ENCODE results near the gene MYO1B.

MYO1B gene

GRCh38 chr2:191322828-191323506, 77.8 kb downstream of the MYO1B start:
- CTCF ChIA-PET: interaction anchor here (1.3 kb wide), 1 partner anchor 9 kb away, joined by 4 read pairs; no protein-coding TSS in a partner anchor
- no peak for DNase-seq (ENCODE audit: extremely low spot score)
- POLR2A ChIA-PET: no interaction called here
- TF ChIP-seq CTCF (IDR thresholded peaks at IDR 0.05; ENCODE audit: control extremely low read depth, extremely low read depth, low read depth, missing control alignments): no peak

- no peak for DNase-seq (ENCODE audit: extremely low spot score)
- ChIA-PET POLR2A (no interaction called here), CTCF (interaction anchor here (0.9 to 1.7 kb wide), 2 partner anchors 9 to 11 kb away, joined by 3 to 6 read pairs; no protein-coding TSS in a partner anchor)
- no peak for TF ChIP-seq CTCF (IDR thresholded peaks at IDR 0.05; ENCODE audit: control extremely low read depth, extremely low read depth, low read depth, missing control alignments)
Measured at GRCh38 chr2:191325651-191326365, 80.6 kb downstream of the MYO1B start.

- CTCF ChIA-PET: no interaction called here
- POLR2A ChIA-PET: no interaction called here
- TF ChIP-seq CTCF (IDR thresholded peaks at IDR 0.05; ENCODE audit: control extremely low read depth, extremely low read depth, low read depth, missing control alignments): no peak
- DNase-seq (ENCODE audit: extremely low spot score): no peak
Measured at GRCh38 chr2:191327484-191327883, 82.3 kb downstream of the MYO1B start.

GRCh38 chr2:191328150-191328809, 83.1 kb downstream of the MYO1B start:
- ChIA-PET POLR2A (no interaction called here), CTCF (interaction anchor here (1.7 kb wide), 1 partner anchor 13 kb away, joined by 7 read pairs; no protein-coding TSS in a partner anchor)
- no peak for TF ChIP-seq CTCF (IDR thresholded peaks at IDR 0.05; ENCODE audit: control extremely low read depth, extremely low read depth, low read depth, missing control alignments)
- no peak for DNase-seq (ENCODE audit: extremely low spot score)

- CTCF ChIA-PET: interaction anchor here (1.6 to 1.7 kb wide), 2 partner anchors 9 to 15 kb away, joined by 3 to 7 read pairs; no protein-coding TSS in a partner anchor
- TF ChIP-seq CTCF (IDR thresholded peaks at IDR 0.05; ENCODE audit: control extremely low read depth, extremely low read depth, low read depth, missing control alignments): no peak
- POLR2A ChIA-PET: no interaction called here
- no peak for DNase-seq (ENCODE audit: extremely low spot score)
Measured at GRCh38 chr2:191329841-191330240, 84.6 kb downstream of the MYO1B start.

GRCh38 chr2:191333911-191334357, 88.7 kb downstream of the MYO1B start:
- ChIA-PET CTCF (interaction anchor here (0.9 to 1.8 kb wide), 2 partner anchors 8 to 116 kb away, joined by 3 to 6 read pairs; no protein-coding TSS in a partner anchor), POLR2A (no interaction called here)
- DNase-seq (ENCODE audit: extremely low spot score): no peak
- TF ChIP-seq CTCF (IDR thresholded peaks at IDR 0.05; ENCODE audit: control extremely low read depth, extremely low read depth, low read depth, missing control alignments): no peak
